WI38 (cell line): ENCODE results near the gene RBM20.

Experiments used
- H3K4me3 ChIP-seq: 2 replicates; pipeline ENCODE4 v1.5.1; 2011; ENCODE audit warnings: low read depth, mild to moderate bottlenecking, control low read depth, low read length
- TF ChIP-seq, protein P1 (sequence below): IDR thresholded peaks from 2 replicates; pipeline ENCODE4 v1.5.1; 2012; ENCODE audit warnings: low read depth, mild to moderate bottlenecking, control low read depth, low read length

The RBM20 gene

GRCh38 chr10:110710621-110711020, 66.5 kb downstream of the RBM20 start:
- no peak overlapping the region for H3K4me3 ChIP-seq
- TF ChIP-seq, protein P1, sequence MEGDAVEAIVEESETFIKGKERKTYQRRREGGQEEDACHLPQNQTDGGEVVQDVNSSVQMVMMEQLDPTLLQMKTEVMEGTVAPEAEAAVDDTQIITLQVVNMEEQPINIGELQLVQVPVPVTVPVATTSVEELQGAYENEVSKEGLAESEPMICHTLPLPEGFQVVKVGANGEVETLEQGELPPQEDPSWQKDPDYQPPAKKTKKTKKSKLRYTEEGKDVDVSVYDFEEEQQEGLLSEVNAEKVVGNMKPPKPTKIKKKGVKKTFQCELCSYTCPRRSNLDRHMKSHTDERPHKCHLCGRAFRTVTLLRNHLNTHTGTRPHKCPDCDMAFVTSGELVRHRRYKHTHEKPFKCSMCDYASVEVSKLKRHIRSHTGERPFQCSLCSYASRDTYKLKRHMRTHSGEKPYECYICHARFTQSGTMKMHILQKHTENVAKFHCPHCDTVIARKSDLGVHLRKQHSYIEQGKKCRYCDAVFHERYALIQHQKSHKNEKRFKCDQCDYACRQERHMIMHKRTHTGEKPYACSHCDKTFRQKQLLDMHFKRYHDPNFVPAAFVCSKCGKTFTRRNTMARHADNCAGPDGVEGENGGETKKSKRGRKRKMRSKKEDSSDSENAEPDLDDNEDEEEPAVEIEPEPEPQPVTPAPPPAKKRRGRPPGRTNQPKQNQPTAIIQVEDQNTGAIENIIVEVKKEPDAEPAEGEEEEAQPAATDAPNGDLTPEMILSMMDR, result no peak

DNA sequence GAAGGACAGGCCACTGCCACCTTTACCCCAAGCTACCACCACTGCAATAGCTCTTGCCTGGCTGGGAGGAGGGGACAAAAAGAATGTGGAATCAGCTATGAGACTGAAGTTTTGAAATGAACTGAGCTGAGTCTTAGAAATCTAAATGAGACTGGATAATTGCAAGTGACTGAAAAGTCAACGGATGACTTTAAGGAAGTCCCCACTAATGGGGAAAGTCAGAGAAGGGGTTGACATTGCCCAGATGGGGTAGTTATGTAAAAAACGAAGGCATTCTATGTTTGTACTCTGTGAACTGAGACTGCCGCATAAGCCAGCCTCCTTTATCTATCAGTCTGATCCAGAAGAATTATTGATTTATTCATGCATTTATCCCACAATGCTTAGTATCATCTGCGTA, 67.2 kb downstream of the RBM20 start:
- no peak overlapping the region for H3K4me3 ChIP-seq
- TF ChIP-seq, protein P1, result no peak

DNA sequence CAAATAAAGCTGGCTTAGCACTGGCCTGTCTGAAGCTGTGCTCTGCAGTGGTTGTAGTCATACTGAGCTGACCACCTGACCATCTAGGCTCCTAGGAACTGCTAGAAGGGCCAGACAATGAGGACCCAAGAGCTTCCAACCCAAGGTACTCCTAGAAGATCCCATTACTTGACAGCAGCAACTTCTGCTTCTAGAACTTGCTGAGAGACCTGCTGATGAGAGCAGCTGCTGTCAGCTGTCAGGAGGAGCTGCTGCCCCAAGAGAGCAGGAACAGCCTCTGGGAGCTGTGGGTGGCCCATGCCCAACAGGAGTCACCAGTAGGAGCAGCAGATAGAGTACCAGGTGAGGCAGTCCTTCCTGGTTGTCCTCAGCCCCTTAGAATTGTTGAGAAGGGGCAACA, 70.2 kb downstream of the RBM20 start:
- H3K4me3 ChIP-seq, result no peak overlapping the region
- TF ChIP-seq, protein P1, result no peak

GRCh38 chr10:110717781-110718589, 73.8 kb downstream of the RBM20 start:
- H3K4me3 ChIP-seq, result no peak overlapping the region
- TF ChIP-seq, protein P1, result no peak

GRCh38 chr10:110721406-110722038, 77.4 kb downstream of the RBM20 start:
- H3K4me3 ChIP-seq, result no peak overlapping the region
- TF ChIP-seq, protein P1, result no peak

DNA sequence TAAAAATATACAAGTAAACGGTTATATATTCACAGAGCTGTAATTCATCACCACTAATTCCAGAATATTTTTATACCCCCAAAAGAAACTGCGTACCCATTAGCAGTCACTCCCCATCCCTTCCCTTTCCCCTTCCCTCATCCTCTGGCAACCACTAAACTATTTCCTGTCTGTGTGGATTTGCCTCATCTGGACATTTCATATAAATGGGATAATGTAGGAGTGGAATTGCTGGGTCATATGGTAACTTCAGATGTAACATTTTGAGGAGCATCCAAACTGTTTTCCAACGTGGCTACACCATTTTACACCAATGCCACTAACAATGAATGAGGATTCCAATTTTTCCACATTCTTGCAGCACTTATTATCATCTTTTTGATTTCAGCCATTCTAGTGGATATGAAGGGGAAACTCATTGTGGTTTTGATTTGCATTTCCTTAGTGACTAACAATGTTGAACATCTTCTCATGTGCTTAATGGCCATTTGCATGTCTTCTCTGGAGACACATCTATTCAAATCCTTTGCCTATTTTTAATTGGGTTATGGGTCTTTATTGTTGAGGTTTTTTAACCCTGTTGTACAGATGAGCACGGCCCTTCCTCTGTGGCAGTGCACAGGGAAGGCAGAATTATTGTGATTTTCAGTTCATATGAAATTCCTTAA, 79.2 kb downstream of the RBM20 start:
- TF ChIP-seq, protein P1, result no peak
- no peak overlapping the region for H3K4me3 ChIP-seq
